GM23338 (cell line): Measurements from ENCODE around the gene SLC38A8. TPM values are rescaled to one million over a fixed set of nuclear protein-coding genes. Genes with fewer than 3 reads are reported as not detected.

Source experiments
- polyA plus RNA-seq: library from polyadenylated mRNA; unstranded; fragments of >200 nt; fragmentation: Nextera tagmentation; extraction: Ambion mirVana; gene quantifications from 2 replicates; pipeline ENCODE4 v1.2.1, GENCODE V29; 2016
- small RNA-seq: library from RNA; depleted of rRNA; stranded (forward); fragments of <200 nt; gene quantifications from one replicate; pipeline ENCODE3, GENCODE V24; 2014; ENCODE audit warnings: low replicate concordance
- total RNA-seq: library from RNA; depleted of rRNA; stranded (reverse); fragments of >200 nt; shearing (Covaris generic); gene quantifications from 2 replicates; pipeline ENCODE4 v1.2.3, GENCODE V29; 2014; rRNA removed

Gene SLC38A8
- total and polyA plus RNA-seq, 2 experiments from 2014 or later: not detected

Small RNA genes lying within 50 kb of the gene (small RNA-seq; reads per million reads assigned to genes)
- gene RNA5SP432: not detected

Other genes starting within 250 kb of the SLC38A8 start
- 44.5 and 71.0 TPM in 2 replicates for gene HSBP1, start 234.8 kb downstream of the SLC38A8 start, total RNA-seq
- gene HSBP1, start 234.8 kb downstream of the SLC38A8 start, polyA plus RNA-seq: 817 and 832 TPM in 2 replicates
- gene MLYCD, start 143.7 kb downstream of the SLC38A8 start, total RNA-seq: 6.5 and 7.2 TPM in 2 replicates
- gene MLYCD, start 143.7 kb downstream of the SLC38A8 start, polyA plus RNA-seq: 2.3 and 3.2 TPM in 2 replicates
- 0.89 and 1.6 TPM in 2 replicates for gene OSGIN1, start 89.6 kb downstream of the SLC38A8 start, total RNA-seq
- 0.32 and 0.94 TPM in 2 replicates for gene OSGIN1, start 89.6 kb downstream of the SLC38A8 start, polyA plus RNA-seq
- 1.4 and 1.6 TPM in 2 replicates for gene NECAB2, start 74.6 kb downstream of the SLC38A8 start, total RNA-seq
- gene NECAB2, start 74.6 kb downstream of the SLC38A8 start, polyA plus RNA-seq: 4.5 and 5.1 TPM in 2 replicates
- gene MBTPS1, start 74.1 kb upstream of the SLC38A8 start, total RNA-seq: 44.3 and 49.3 TPM in 2 replicates
- gene MBTPS1, start 74.1 kb upstream of the SLC38A8 start, polyA plus RNA-seq: 18.1 and 20.7 TPM in 2 replicates
- gene HSDL1, start 102.4 kb upstream of the SLC38A8 start, total RNA-seq: 46.1 and 47.4 TPM in 2 replicates
- 15.2 and 16.6 TPM in 2 replicates for gene HSDL1, start 102.4 kb upstream of the SLC38A8 start, polyA plus RNA-seq
- 0.42 TPM in 1 of 2 replicates, not detected in the other for gene DNAAF1, start 102.5 kb upstream of the SLC38A8 start, total RNA-seq
- 0.28 and 0.42 TPM in 2 replicates for gene DNAAF1, start 102.5 kb upstream of the SLC38A8 start, polyA plus RNA-seq
- gene TAF1C, start 144.3 kb upstream of the SLC38A8 start, total RNA-seq: 51.9 and 57.4 TPM in 2 replicates
- gene TAF1C, start 144.3 kb upstream of the SLC38A8 start, polyA plus RNA-seq: 37.2 and 39.1 TPM in 2 replicates
- gene ADAD2, start 148.4 kb upstream of the SLC38A8 start, total RNA-seq: 1.5 and 4.5 TPM in 2 replicates
- 1.1 and 1.6 TPM in 2 replicates for gene ADAD2, start 148.4 kb upstream of the SLC38A8 start, polyA plus RNA-seq
- gene KCNG4, start 197.2 kb upstream of the SLC38A8 start, total RNA-seq: 0.07 TPM in 1 of 2 replicates, not detected in the other
- not detected in 2 replicates for gene KCNG4, start 197.2 kb upstream of the SLC38A8 start, polyA plus RNA-seq